Measurements from ENCODE around the gene TMTC1. TPM values are rescaled to one million over a fixed set of nuclear protein-coding genes. Genes with fewer than 3 reads are reported as not detected.
"Not testable (repeated sequence)": the region's sequence is repeated elsewhere in the genome, so short reads cannot be mapped to it uniquely, and the experiment has no call there.

The TMTC1 gene
- total RNA-seq (5.4 TPM), polyA plus RNA-seq (9.3 TPM)
- long read RNA-seq, donor 1 = 0 reads
- long read RNA-seq, donor 2 = 0 reads
- long read RNA-seq, donor 3, partial matches to known transcripts = 0 of 1 reads
- long read RNA-seq, donor 3, other reads (novel, unspliced or antisense) = 0 of 1 reads
- long read RNA-seq, donor 4 = 0 reads
- long read RNA-seq, donor 5 = 0 reads
- long read RNA-seq, donor 6 = 0 reads
- long read RNA-seq, donor 7 = 0 reads
- long read RNA-seq, donor 8 = 0 reads
- long read RNA-seq, donor 9 = 0 reads
- long read RNA-seq, donor 10 = 0 reads

DNA sequence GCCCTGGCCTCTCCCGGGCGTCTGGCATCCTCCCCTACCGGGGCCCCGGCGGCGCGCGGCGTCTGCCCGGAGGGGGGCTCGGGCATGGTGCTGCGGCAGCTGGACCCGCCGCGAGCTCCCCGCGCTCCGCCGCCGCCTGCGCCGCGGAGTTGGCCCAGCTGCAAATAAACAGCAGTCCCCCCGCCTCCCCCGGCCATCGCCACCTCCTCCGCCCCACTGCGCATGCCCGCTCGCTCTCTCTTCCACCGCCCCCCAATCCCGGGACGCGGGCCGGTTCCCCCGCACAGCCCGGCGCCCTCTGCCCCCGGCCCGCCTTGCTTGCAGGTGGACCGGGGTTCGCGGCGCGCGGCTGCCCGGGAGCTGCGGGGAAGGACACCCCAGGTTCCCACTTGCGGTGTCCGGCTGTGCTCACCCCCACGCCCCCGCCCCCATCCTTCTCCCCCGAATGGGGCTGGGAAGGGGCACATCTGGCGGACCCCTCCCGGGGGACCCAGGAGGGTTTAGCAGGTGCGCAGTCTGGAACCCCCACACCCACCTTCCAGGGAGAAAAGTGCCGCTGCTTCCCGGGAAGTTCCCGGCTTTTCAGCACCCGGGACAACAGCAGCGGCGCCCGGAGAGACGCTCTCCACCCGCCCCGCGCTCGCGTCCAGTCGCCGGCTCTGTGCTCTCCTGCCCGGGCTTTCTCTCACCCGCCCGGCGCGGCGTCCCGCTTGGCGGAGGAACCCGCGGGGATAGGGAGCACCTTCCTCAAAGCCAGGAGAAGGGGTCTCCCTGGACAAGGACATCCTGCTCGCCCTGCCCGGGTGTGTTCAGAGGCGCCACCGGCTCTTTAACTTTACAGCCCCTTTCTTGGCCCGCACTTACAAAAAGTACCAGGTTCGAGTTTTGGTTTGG, at the start of gene TMTC1:
Gene TMTC1, minus strand, starts transcription at position 170 of the 894 bp plus-strand sequence. CDS start 191 bp downstream, outside the sequence.
- Histone ChIP-seq H3K9me3 (ENCODE audit: control insufficient read depth in 2 of 2, insufficient read depth in 1 of 2, low read length in 1 of 2) (no peaks in the 10 kb centered on the region), H3K4me3 (ENCODE audit: low read length in 2 of 2) (peak within 1 kb of the TSS; percentile 33 to 38), H3K27ac (ENCODE audit: low read depth in 1 of 2, low read length in 1 of 2) (peak within 1 kb of the TSS; percentile 46 to 59), H3K4me1 (ENCODE audit: control insufficient read depth in 2 of 2, insufficient read depth in 2 of 2, low read length in 2 of 2) (no peaks in the 10 kb centered on the region), H3K36me3 (ENCODE audit: control insufficient read depth in 2 of 2, insufficient read depth in 2 of 2, low read length in 1 of 2) (no peaks in the 10 kb centered on the region), H3K27me3 (ENCODE audit: control insufficient read depth in 2 of 2, insufficient read depth in 1 of 2, low read length in 1 of 2) (peaks cover 41 to 45% of the 10 kb centered on the region in 2 donors)
- no peak for DNase-seq (ENCODE audit: low read depth in 6 of 9, low spot score in 9 of 9)
- WGBS = 3% methylated on average over 87 of the region's 87 CpGs

DNA sequence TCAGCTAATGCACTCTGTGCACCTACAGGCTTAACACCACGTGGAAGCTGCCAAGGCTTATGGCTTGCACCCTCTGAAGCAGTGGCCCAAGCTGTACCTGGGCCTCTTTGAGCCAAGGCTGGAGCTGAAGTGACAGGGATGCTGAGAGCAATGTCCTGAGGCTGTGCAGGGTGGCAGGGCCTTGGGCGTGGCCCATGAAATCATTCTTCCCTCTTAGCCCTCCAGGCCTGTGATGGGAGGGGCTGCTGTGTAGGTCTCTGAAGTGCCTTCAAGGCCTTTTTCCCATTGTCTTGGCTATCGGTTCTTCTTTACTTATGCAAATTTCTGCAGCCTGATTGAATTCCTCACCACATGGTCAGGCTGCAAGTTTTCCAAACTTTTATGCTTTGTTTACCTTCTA, 47.4 kb upstream of the TMTC1 start:
- DNase-seq (ENCODE audit: low read depth in 6 of 9, low spot score in 9 of 9) = no peak

GRCh38 chr12:29830391-29830790, 46.6 kb upstream of the TMTC1 start:
- Histone ChIP-seq H3K27ac (ENCODE audit: low read depth in 1 of 2, low read length in 1 of 2) (no peak overlapping the region), H3K4me1 (ENCODE audit: control insufficient read depth in 2 of 2, insufficient read depth in 2 of 2, low read length in 2 of 2) (no peaks in the 10 kb centered on the region), H3K36me3 (ENCODE audit: control insufficient read depth in 2 of 2, insufficient read depth in 2 of 2, low read length in 1 of 2) (no peaks in the 10 kb centered on the region), H3K4me3 (ENCODE audit: low read length in 2 of 2) (no peak overlapping the region), H3K9me3 (ENCODE audit: control insufficient read depth in 2 of 2, insufficient read depth in 1 of 2, low read length in 1 of 2) (peaks cover 0 to 7% of the 10 kb centered on the region in 2 donors), H3K27me3 (ENCODE audit: control insufficient read depth in 2 of 2, insufficient read depth in 1 of 2, low read length in 1 of 2) (no peaks in the 10 kb centered on the region)
- WGBS = 67% methylated on average over 1 of the region's 1 CpG
- DNase-seq (ENCODE audit: low read depth in 6 of 9, low spot score in 9 of 9) = no peak

More for the DNA sequence above, 47.4 kb upstream of the TMTC1 start:
- peaks cover 0 to 7% of the 10 kb centered on the region in 2 donors for H3K9me3 ChIP-seq (ENCODE audit: control insufficient read depth in 2 of 2, insufficient read depth in 1 of 2, low read length in 1 of 2)
- H3K4me3 ChIP-seq (ENCODE audit: low read length in 2 of 2) = no peak overlapping the region
- 84% methylated on average over 3 of the region's 3 CpGs for WGBS
- H3K27me3 ChIP-seq (ENCODE audit: control insufficient read depth in 2 of 2, insufficient read depth in 1 of 2, low read length in 1 of 2) = no peaks in the 10 kb centered on the region
- H3K27ac ChIP-seq (ENCODE audit: low read depth in 1 of 2, low read length in 1 of 2) = no peak overlapping the region
- H3K4me1 ChIP-seq (ENCODE audit: control insufficient read depth in 2 of 2, insufficient read depth in 2 of 2, low read length in 2 of 2) = no peaks in the 10 kb centered on the region
- no peaks in the 10 kb centered on the region for H3K36me3 ChIP-seq (ENCODE audit: control insufficient read depth in 2 of 2, insufficient read depth in 2 of 2, low read length in 1 of 2)

DNA sequence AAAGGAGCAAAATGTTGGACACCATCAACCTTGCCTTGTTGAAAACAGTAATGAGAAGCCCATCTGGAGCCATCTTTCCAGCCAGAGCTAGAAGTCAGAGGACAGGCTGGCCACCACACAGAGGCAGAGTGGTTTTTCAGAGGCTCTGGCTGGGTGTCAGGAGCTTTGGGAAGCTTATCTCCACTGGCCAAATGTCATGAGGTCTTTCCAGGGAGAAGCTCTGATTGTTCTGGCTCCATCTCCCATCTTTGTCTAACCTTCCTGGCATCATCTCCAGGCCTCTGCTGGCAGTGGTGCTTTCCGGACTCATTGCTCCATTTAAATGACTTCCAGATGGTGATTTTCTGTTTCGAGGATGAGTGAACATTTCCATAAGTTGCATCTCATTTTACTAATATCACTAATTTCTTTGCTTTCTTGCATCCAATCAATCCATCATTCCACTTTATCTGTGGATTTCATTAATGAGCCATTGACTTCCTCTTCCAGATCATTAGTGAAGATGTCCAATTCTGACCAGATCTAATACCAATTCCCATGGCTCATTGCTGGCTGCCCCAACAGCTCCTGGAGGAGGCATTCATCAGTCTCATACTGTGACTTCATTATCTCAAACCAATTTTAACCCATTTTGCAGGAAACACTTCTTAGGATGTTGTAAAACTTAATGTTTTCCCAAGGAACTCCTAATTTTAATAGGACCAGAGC, 35.3 kb upstream of the TMTC1 start:
- no peak for DNase-seq (ENCODE audit: low read depth in 6 of 9, low spot score in 9 of 9)
- Histone ChIP-seq H3K9me3 (ENCODE audit: control insufficient read depth in 2 of 2, insufficient read depth in 1 of 2, low read length in 1 of 2) (peaks cover 0 to 3% of the 10 kb centered on the region in 2 donors), H3K27ac (ENCODE audit: low read depth in 1 of 2, low read length in 1 of 2) (no peak overlapping the region), H3K36me3 (ENCODE audit: control insufficient read depth in 2 of 2, insufficient read depth in 2 of 2, low read length in 1 of 2) (no peaks in the 10 kb centered on the region), H3K27me3 (ENCODE audit: control insufficient read depth in 2 of 2, insufficient read depth in 1 of 2, low read length in 1 of 2) (no peaks in the 10 kb centered on the region), H3K4me1 (ENCODE audit: control insufficient read depth in 2 of 2, insufficient read depth in 2 of 2, low read length in 2 of 2) (no peaks in the 10 kb centered on the region), H3K4me3 (ENCODE audit: low read length in 2 of 2) (no peak overlapping the region)
- WGBS = 89% methylated on average over 2 of the region's 2 CpGs

DNA sequence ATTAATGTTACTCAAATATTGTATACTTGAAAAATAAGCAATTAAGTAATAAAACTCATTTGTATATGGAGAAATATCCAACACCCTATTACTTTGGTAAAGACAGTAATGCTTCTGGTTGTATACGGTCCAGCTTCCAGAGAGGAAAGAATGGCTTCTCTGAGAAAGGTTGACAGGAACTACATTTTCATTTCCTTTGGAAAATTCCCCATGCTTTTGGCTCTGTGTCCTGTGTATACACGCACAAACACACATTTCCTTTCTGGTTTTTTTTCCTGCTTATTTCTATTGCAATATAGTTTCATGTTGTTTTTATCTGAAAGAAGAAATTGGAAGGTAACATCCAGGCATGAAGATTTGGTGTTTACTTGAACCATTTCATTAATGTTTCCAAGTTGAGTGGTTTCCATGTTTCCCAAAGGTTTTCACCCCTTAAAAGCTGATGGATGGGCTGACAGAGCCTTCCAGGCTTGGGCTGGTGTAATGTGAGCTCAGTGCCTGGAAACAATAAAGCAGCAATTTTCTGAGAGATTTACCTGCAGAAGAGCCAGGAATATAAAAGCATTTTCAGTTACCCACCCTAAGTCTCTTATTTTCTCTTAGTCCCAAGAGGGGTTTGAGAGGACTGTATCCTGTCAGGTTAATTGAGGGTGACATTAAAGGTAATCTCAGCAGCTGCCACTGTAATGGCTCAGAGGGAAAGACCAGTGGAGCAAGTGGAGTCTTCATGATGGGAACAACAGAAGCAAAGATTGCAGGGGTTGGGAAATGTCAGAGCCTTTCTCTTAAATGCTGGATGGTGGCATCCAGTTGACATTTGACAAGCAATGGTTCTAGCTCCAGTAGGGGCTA, 33.4 kb upstream of the TMTC1 start:
- Histone ChIP-seq H3K4me1 (ENCODE audit: control insufficient read depth in 2 of 2, insufficient read depth in 2 of 2, low read length in 2 of 2) (no peaks in the 10 kb centered on the region), H3K9me3 (ENCODE audit: control insufficient read depth in 2 of 2, insufficient read depth in 1 of 2, low read length in 1 of 2) (peaks cover 0 to 3% of the 10 kb centered on the region in 2 donors), H3K36me3 (ENCODE audit: control insufficient read depth in 2 of 2, insufficient read depth in 2 of 2, low read length in 1 of 2) (no peaks in the 10 kb centered on the region), H3K4me3 (ENCODE audit: low read length in 2 of 2) (no peak overlapping the region), H3K27ac (ENCODE audit: low read depth in 1 of 2, low read length in 1 of 2) (no peak overlapping the region), H3K27me3 (ENCODE audit: control insufficient read depth in 2 of 2, insufficient read depth in 1 of 2, low read length in 1 of 2) (no peaks in the 10 kb centered on the region)
- 66% methylated on average over 2 of the region's 2 CpGs for WGBS
- no peak for DNase-seq (ENCODE audit: low read depth in 6 of 9, low spot score in 9 of 9)

GRCh38 chr12:29809616-29810361, 26.0 kb upstream of the TMTC1 start:
- not testable (repeated sequence) for H3K27me3 ChIP-seq (ENCODE audit: control insufficient read depth in 2 of 2, insufficient read depth in 1 of 2, low read length in 1 of 2); H3K9me3 ChIP-seq (ENCODE audit: control insufficient read depth in 2 of 2, insufficient read depth in 1 of 2, low read length in 1 of 2); H3K4me1 ChIP-seq (ENCODE audit: control insufficient read depth in 2 of 2, insufficient read depth in 2 of 2, low read length in 2 of 2); H3K36me3 ChIP-seq (ENCODE audit: control insufficient read depth in 2 of 2, insufficient read depth in 2 of 2, low read length in 1 of 2); H3K27ac ChIP-seq (ENCODE audit: low read depth in 1 of 2, low read length in 1 of 2); H3K4me3 ChIP-seq (ENCODE audit: low read length in 2 of 2); DNase-seq (ENCODE audit: low read depth in 6 of 9, low spot score in 9 of 9)
- 94% methylated on average over 16 of the region's 24 CpGs for WGBS

DNA sequence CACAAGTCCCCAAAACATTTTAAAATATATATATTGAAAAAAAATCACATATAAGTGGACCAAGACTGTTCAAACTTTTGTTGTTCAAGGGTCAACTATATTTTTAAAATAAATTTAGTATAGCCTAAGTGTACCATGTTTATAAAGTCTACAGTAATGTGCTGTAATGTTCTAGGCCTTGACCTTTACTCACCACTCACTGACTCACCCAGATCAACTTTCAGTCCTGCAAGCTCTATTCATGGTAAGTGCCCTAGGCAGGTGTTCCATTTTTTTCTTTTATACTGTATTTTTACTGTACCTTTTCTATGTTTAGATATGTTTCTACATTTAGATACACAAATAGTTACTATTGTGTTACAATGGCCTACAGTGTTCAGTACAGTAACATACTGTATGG, 23.4 kb upstream of the TMTC1 start:
- no peak overlapping the region for H3K4me3 ChIP-seq (ENCODE audit: low read length in 2 of 2)
- no peak for DNase-seq (ENCODE audit: low read depth in 6 of 9, low spot score in 9 of 9)
- H3K27ac ChIP-seq (ENCODE audit: low read depth in 1 of 2, low read length in 1 of 2) = no peak overlapping the region
- no peaks in the 10 kb centered on the region for H3K9me3 ChIP-seq (ENCODE audit: control insufficient read depth in 2 of 2, insufficient read depth in 1 of 2, low read length in 1 of 2)
- no peaks in the 10 kb centered on the region for H3K4me1 ChIP-seq (ENCODE audit: control insufficient read depth in 2 of 2, insufficient read depth in 2 of 2, low read length in 2 of 2)
- H3K36me3 ChIP-seq (ENCODE audit: control insufficient read depth in 2 of 2, insufficient read depth in 2 of 2, low read length in 1 of 2) = no peaks in the 10 kb centered on the region
- H3K27me3 ChIP-seq (ENCODE audit: control insufficient read depth in 2 of 2, insufficient read depth in 1 of 2, low read length in 1 of 2) = no peaks in the 10 kb centered on the region

- H3K27ac ChIP-seq (ENCODE audit: low read depth in 1 of 2, low read length in 1 of 2) = no peak overlapping the region
- H3K36me3 ChIP-seq (ENCODE audit: control insufficient read depth in 2 of 2, insufficient read depth in 2 of 2, low read length in 1 of 2) = no peaks in the 10 kb centered on the region
- no peaks in the 10 kb centered on the region for H3K27me3 ChIP-seq (ENCODE audit: control insufficient read depth in 2 of 2, insufficient read depth in 1 of 2, low read length in 1 of 2)
- H3K9me3 ChIP-seq (ENCODE audit: control insufficient read depth in 2 of 2, insufficient read depth in 1 of 2, low read length in 1 of 2) = peaks cover 0 to 4% of the 10 kb centered on the region in 2 donors
- no peak overlapping the region for H3K4me3 ChIP-seq (ENCODE audit: low read length in 2 of 2)
- H3K4me1 ChIP-seq (ENCODE audit: control insufficient read depth in 2 of 2, insufficient read depth in 2 of 2, low read length in 2 of 2) = no peaks in the 10 kb centered on the region
- DNase-seq (ENCODE audit: low read depth in 6 of 9, low spot score in 9 of 9) = no peak
Observed at GRCh38 chr12:29804019-29804418, 20.3 kb upstream of the TMTC1 start.
